ENCODE measurements around the gene PLXNA4. TPM values are rescaled to one million over a fixed set of nuclear protein-coding genes. Genes with fewer than 3 reads are reported as not detected.

Gene PLXNA4
- total RNA-seq, 1 donor from 2014 or later, result 3.3 TPM

GRCh38 chr7:132551439-132551838 is 24.8 kb downstream of the PLXNA4 start:
- Histone ChIP-seq H3K4me3 (ENCODE audit: insufficient read depth, low read depth, low read length) (no peak overlapping the region), H3K4me1 (ENCODE audit: insufficient read depth, low read length) (peaks cover 18% of the 10 kb centered on the region), H4K20me1 (ENCODE audit: insufficient read depth, low read length) (no peaks in the 10 kb centered on the region), H3K36me3 (ENCODE audit: insufficient read depth, low read length) (no peaks in the 10 kb centered on the region), H3K27me3 (ENCODE audit: insufficient read depth, low read length) (no peaks in the 10 kb centered on the region), H3K9me3 (ENCODE audit: insufficient read depth, low read depth, low read length) (peaks cover 9% of the 10 kb centered on the region), H3K9ac (ENCODE audit: low read length) (no peak overlapping the region), H3K27ac (ENCODE audit: low read depth, low read length) (no peak overlapping the region), H2AFZ (ENCODE audit: low read depth, low read length) (no peak overlapping the region), H3K4me2 (ENCODE audit: low read length) (no peak overlapping the region), H3K79me2 (ENCODE audit: insufficient read depth, low read length) (no peaks in the 10 kb centered on the region)
- TF ChIP-seq CTCF (IDR thresholded peaks at IDR 0.05; ENCODE audit: insufficient read depth, low read depth, low read length), result no peak
- TF ChIP-seq EZH2 (IDR thresholded peaks at IDR 0.05; ENCODE audit: insufficient read depth, low read length), result no peak
- H3K4me3 Mint-ChIP-seq (ENCODE audit: unreplicated experiment), result no peak overlapping the region
- peaks cover 28% of the 10 kb centered on the region for H3K9me3 Mint-ChIP-seq (ENCODE audit: unreplicated experiment)
- no peak for DNase-seq (ENCODE audit: low read depth)
- no peaks in the 10 kb centered on the region for H3K4me1 Mint-ChIP-seq (ENCODE audit: low read depth, unreplicated experiment)
- H3K36me3 Mint-ChIP-seq (ENCODE audit: low read depth, unreplicated experiment), result peaks cover 5% of the 10 kb centered on the region
- H3K27me3 Mint-ChIP-seq (ENCODE audit: low read depth, unreplicated experiment), result peaks cover 51% of the 10 kb centered on the region
- H3K27ac Mint-ChIP-seq (ENCODE audit: unreplicated experiment), result no peak overlapping the region
- no peak for FAIRE-seq

GRCh38 chr7:132548489-132549078 is 27.7 kb downstream of the PLXNA4 start:
- no peaks in the 10 kb centered on the region for H3K4me1 Mint-ChIP-seq (ENCODE audit: low read depth, unreplicated experiment)
- FAIRE-seq (peak; percentile 77), DNase-seq (ENCODE audit: low read depth) (peak; percentile 93)
- no peaks in the 10 kb centered on the region for H3K27me3 ChIP-seq (ENCODE audit: insufficient read depth, low read length)
- no peak overlapping the region for H3K27ac Mint-ChIP-seq (ENCODE audit: unreplicated experiment)
- no peak overlapping the region for H2AFZ ChIP-seq (ENCODE audit: low read depth, low read length)
- H3K36me3 ChIP-seq (ENCODE audit: insufficient read depth, low read length), result no peaks in the 10 kb centered on the region
- no peak overlapping the region for H3K4me3 Mint-ChIP-seq (ENCODE audit: unreplicated experiment)
- H3K27me3 Mint-ChIP-seq (ENCODE audit: low read depth, unreplicated experiment), result peaks cover 40% of the 10 kb centered on the region
- peaks cover 21% of the 10 kb centered on the region for H3K9me3 Mint-ChIP-seq (ENCODE audit: unreplicated experiment)
- H3K4me3 ChIP-seq (ENCODE audit: insufficient read depth, low read depth, low read length), result no peak overlapping the region
- H3K9me3 ChIP-seq (ENCODE audit: insufficient read depth, low read depth, low read length), result peaks cover 9% of the 10 kb centered on the region
- H3K4me2 ChIP-seq (ENCODE audit: low read length), result no peak overlapping the region
- peak overlapping the region; percentile 50 for H3K27ac ChIP-seq (ENCODE audit: low read depth, low read length)
- no peaks in the 10 kb centered on the region for H3K79me2 ChIP-seq (ENCODE audit: insufficient read depth, low read length)
- H3K9ac ChIP-seq (ENCODE audit: low read length), result peak overlapping the region; percentile 20
- no peaks in the 10 kb centered on the region for H4K20me1 ChIP-seq (ENCODE audit: insufficient read depth, low read length)
- TF ChIP-seq CTCF (IDR thresholded peaks at IDR 0.05; ENCODE audit: insufficient read depth, low read depth, low read length) (no peak), EZH2 (IDR thresholded peaks at IDR 0.05; ENCODE audit: insufficient read depth, low read length) (no peak)
- peaks cover 23% of the 10 kb centered on the region for H3K4me1 ChIP-seq (ENCODE audit: insufficient read depth, low read length)
- peaks cover 10% of the 10 kb centered on the region for H3K36me3 Mint-ChIP-seq (ENCODE audit: low read depth, unreplicated experiment)

GRCh38 chr7:132547821-132548220 is 28.4 kb downstream of the PLXNA4 start:
- Histone ChIP-seq H3K9me3 (ENCODE audit: insufficient read depth, low read depth, low read length) (peaks cover 9% of the 10 kb centered on the region), H3K27ac (ENCODE audit: low read depth, low read length) (peak overlapping the region; percentile 50), H3K4me3 (ENCODE audit: insufficient read depth, low read depth, low read length) (no peak overlapping the region), H3K27me3 (ENCODE audit: insufficient read depth, low read length) (no peaks in the 10 kb centered on the region), H2AFZ (ENCODE audit: low read depth, low read length) (no peak overlapping the region), H3K9ac (ENCODE audit: low read length) (peak overlapping the region; percentile 20), H4K20me1 (ENCODE audit: insufficient read depth, low read length) (no peaks in the 10 kb centered on the region), H3K79me2 (ENCODE audit: insufficient read depth, low read length) (no peaks in the 10 kb centered on the region), H3K36me3 (ENCODE audit: insufficient read depth, low read length) (no peaks in the 10 kb centered on the region), H3K4me1 (ENCODE audit: insufficient read depth, low read length) (peaks cover 23% of the 10 kb centered on the region), H3K4me2 (ENCODE audit: low read length) (no peak overlapping the region)
- Mint-ChIP-seq H3K4me3 (ENCODE audit: unreplicated experiment) (no peak overlapping the region), H3K27ac (ENCODE audit: unreplicated experiment) (no peak overlapping the region), H3K4me1 (ENCODE audit: low read depth, unreplicated experiment) (no peaks in the 10 kb centered on the region), H3K9me3 (ENCODE audit: unreplicated experiment) (peaks cover 21% of the 10 kb centered on the region), H3K36me3 (ENCODE audit: low read depth, unreplicated experiment) (peaks cover 10% of the 10 kb centered on the region), H3K27me3 (ENCODE audit: low read depth, unreplicated experiment) (peaks cover 32% of the 10 kb centered on the region)
- FAIRE-seq (no peak), DNase-seq (ENCODE audit: low read depth) (peak; percentile 22)
- no peak for TF ChIP-seq EZH2 (IDR thresholded peaks at IDR 0.05; ENCODE audit: insufficient read depth, low read length)
- TF ChIP-seq CTCF (IDR thresholded peaks at IDR 0.05; ENCODE audit: insufficient read depth, low read depth, low read length), result no peak

Data from astrocyte (in vitro differentiated cells and primary cell).